IMR-90 (cell line): ENCODE data around the gene CCDC74A. TPM values are rescaled to one million over a fixed set of nuclear protein-coding genes. Genes with fewer than 3 reads are reported as not detected.

ENCODE experiments used
- ATAC-seq: fragments of 200-7000 bp; cut with Tn5 transposase; 2 replicates; pipeline ENCODE4 v1.9.1; 2020; ENCODE audit warnings: low read depth, mild to moderate bottlenecking, moderate library complexity
- BruUV-seq: library from RNA; stranded (reverse); fragments of 400-500 nt; replicated peaks from 2 replicates; lab custom pipeline; 2021; lab: Mats Ljungman, UMichigan
- CTCF ChIA-PET: fragments of 300-600 bp; formaldehyde crosslinking; extraction: SDS; loops from one replicate; lab custom pipeline; 2021; ENCODE audit warnings: antibody characterized with exemption; lab: Yijun Ruan, JAX
- POLR2A ChIA-PET: fragments of 300-600 bp; sonication (Branson Sonifier 250); formaldehyde crosslinking; loops from one replicate; lab custom pipeline; 2022; ENCODE audit warnings: antibody characterized with exemption; ENCODE audit not compliant: unreplicated experiment; lab: Charles Lee
- DNase-seq: peaks from one replicate; pipeline ENCODE4 v3.0.0; 2013
- H2AFZ ChIP-seq: replicated peaks from 2 replicates; pipeline ENCODE3; 2013; ENCODE audit warnings: low read length, mild to moderate bottlenecking; ENCODE audit not compliant: poor library complexity
- H2AK5ac ChIP-seq: 2 replicates; pipeline ENCODE4 v1.6.1; 2013; ENCODE audit warnings: low read depth, low read length, inconsistent platforms
- H2AK9ac ChIP-seq: replicated peaks from 2 replicates; pipeline ENCODE3; 2013; ENCODE audit warnings: mild to moderate bottlenecking, low read depth, low read length, moderate library complexity; ENCODE audit not compliant: poor library complexity
- H2BK120ac ChIP-seq: 2 replicates; pipeline ENCODE4 v1.6.1; 2013; ENCODE audit warnings: low read depth, low read length, inconsistent platforms
- H2BK15ac ChIP-seq: 3 replicates; pipeline ENCODE4 v1.6.1; 2013; ENCODE audit warnings: low read depth, low read length, inconsistent platforms
- H2BK20ac ChIP-seq: 2 replicates; pipeline ENCODE4 v1.6.1; 2013; ENCODE audit warnings: low read depth, mild to moderate bottlenecking, inconsistent platforms, low read length, moderate library complexity
- H2BK5ac ChIP-seq: 2 replicates; pipeline ENCODE4 v1.6.1; 2013; ENCODE audit warnings: mild to moderate bottlenecking, low read depth, low read length, inconsistent platforms; ENCODE audit not compliant: poor library complexity, severe bottlenecking
- H3K14ac ChIP-seq: replicated peaks from 2 replicates; pipeline ENCODE4 v1.6.1; 2013; ENCODE audit warnings: low read depth, low read length, inconsistent platforms
- H3K18ac ChIP-seq: 2 replicates; pipeline ENCODE4 v1.6.1; 2013; ENCODE audit warnings: low read depth, low read length, control low read depth
- H3K23ac ChIP-seq: 2 replicates; pipeline ENCODE4 v1.6.1; 2013; ENCODE audit warnings: low read depth, low read length, inconsistent platforms
- H3K27ac ChIP-seq: 2 replicates; pipeline ENCODE4 v1.5.1; 2013; ENCODE audit warnings: mild to moderate bottlenecking, control low read depth, low read length; ENCODE audit not compliant: insufficient read depth
- H3K27me3 ChIP-seq: 2 replicates; pipeline ENCODE4 v1.6.1; 2013; ENCODE audit warnings: low read length; ENCODE audit not compliant: control insufficient read depth, insufficient read depth
- H3K36me3 ChIP-seq: 2 replicates; pipeline ENCODE4 v1.6.1; 2013; ENCODE audit warnings: low read length, mixed read lengths; ENCODE audit not compliant: control insufficient read depth, insufficient read depth
- H3K4ac ChIP-seq: 2 replicates; pipeline ENCODE4 v1.6.1; 2013; ENCODE audit warnings: low read depth, low read length, inconsistent platforms
- H3K4me1 ChIP-seq: 2 replicates; pipeline ENCODE4 v1.6.1; 2013; ENCODE audit warnings: low read length, mixed read lengths; ENCODE audit not compliant: control insufficient read depth, insufficient read depth
- H3K4me2 ChIP-seq: 2 replicates; pipeline ENCODE4 v1.6.1; 2013; ENCODE audit warnings: low read depth, mild to moderate bottlenecking, control low read depth, low read length, moderate library complexity
- H3K4me3 ChIP-seq: 2 replicates; pipeline ENCODE4 v1.5.1; 2013; ENCODE audit warnings: low read depth, mild to moderate bottlenecking, control low read depth, low read length, moderate library complexity; ENCODE audit not compliant: insufficient read depth
- H3K56ac ChIP-seq: 2 replicates; pipeline ENCODE4 v1.6.1; 2013; ENCODE audit warnings: low read length, inconsistent platforms; ENCODE audit not compliant: insufficient read depth; ENCODE audit errors: extremely low read depth
- H3K79me1 ChIP-seq, 2 experiments: 2 replicates each; pipeline ENCODE4 v1.6.1; 2013; ENCODE audit warnings: low read length in 2 of 2, inconsistent platforms in 1 of 2, low read depth in 1 of 2
- H3K9ac ChIP-seq: 2 replicates; pipeline ENCODE4 v1.6.1; 2013; ENCODE audit warnings: low read depth, low read length, control low read depth
- H3K9me1 ChIP-seq: 2 replicates; pipeline ENCODE4 v1.6.1; 2013; ENCODE audit warnings: low read length, inconsistent platforms; ENCODE audit not compliant: insufficient read depth
- H3K9me3 ChIP-seq: 2 replicates; pipeline ENCODE4 v1.6.1; 2013; ENCODE audit warnings: low read length; ENCODE audit not compliant: control insufficient read depth, insufficient read depth
- H4K20me1 ChIP-seq: 2 replicates; pipeline ENCODE4 v1.6.1; 2013; ENCODE audit warnings: low read length, inconsistent platforms; ENCODE audit not compliant: insufficient read depth
- H4K5ac ChIP-seq: 2 replicates; pipeline ENCODE4 v1.6.1; 2013; ENCODE audit warnings: mild to moderate bottlenecking, low read depth, low read length, control low read depth
- H4K8ac ChIP-seq, 2 experiments: 2 replicates each; pipeline ENCODE4 v1.6.1; 2013; ENCODE audit warnings: low read depth in 2 of 2, low read length in 2 of 2, control low read depth in 1 of 2, inconsistent platforms in 1 of 2
- H4K91ac ChIP-seq: 2 replicates; pipeline ENCODE4 v1.6.1; 2013; ENCODE audit warnings: low read depth, low read length, inconsistent platforms; ENCODE audit not compliant: insufficient read depth
- BHLHE40 ChIP-seq: fragments of 150-350 bp; IDR thresholded peaks from 2 replicates; pipeline ENCODE4 v1.6.1; 2016; ENCODE audit warnings: mild to moderate bottlenecking, low read depth, low read length
- CHD1 ChIP-seq: IDR thresholded peaks from 2 replicates; pipeline ENCODE4 v1.6.1; 2012; ENCODE audit warnings: low read depth, low read length, improper control_type of control experiment
- CTCF ChIP-seq: conservative IDR thresholded peaks from 2 replicates; pipeline ENCODE4 v1.5.1; 2012; ENCODE audit warnings: mild to moderate bottlenecking, low read depth, low read length, improper control_type of control experiment
- MAFK ChIP-seq: IDR thresholded peaks from 2 replicates; pipeline ENCODE4 v1.6.1; 2012; ENCODE audit warnings: low read depth, low read length, improper control_type of control experiment
- MAZ ChIP-seq: IDR thresholded peaks from 2 replicates; pipeline ENCODE4 v1.6.1; 2012; ENCODE audit warnings: low read depth, mild to moderate bottlenecking, low read length, improper control_type of control experiment, moderate library complexity, borderline replicate concordance
- NFE2L2 ChIP-seq: fragments of 150-350 bp; IDR thresholded peaks from 2 replicates; pipeline ENCODE4 v1.6.1; 2016; ENCODE audit warnings: low read depth, mild to moderate bottlenecking, low read length
- RCOR1 ChIP-seq: IDR thresholded peaks from 2 replicates; pipeline ENCODE4 v1.6.1; 2012; ENCODE audit warnings: mild to moderate bottlenecking, low read length, improper control_type of control experiment; ENCODE audit not compliant: insufficient replicate concordance
- RFX5 ChIP-seq: IDR thresholded peaks from 2 replicates; pipeline ENCODE4 v1.8.0; 2012; ENCODE audit warnings: low read depth, mild to moderate bottlenecking, low read length, moderate library complexity
- SMC3 ChIP-seq: fragments of 150-350 bp; IDR thresholded peaks from 2 replicates; pipeline ENCODE4 v1.6.1; 2016; ENCODE audit warnings: low read depth, mild to moderate bottlenecking, antibody characterized with exemption, low read length, moderate library complexity
- USF2 ChIP-seq: fragments of 150-350 bp; IDR thresholded peaks from 2 replicates; pipeline ENCODE4 v1.6.1; 2017; ENCODE audit warnings: mild to moderate bottlenecking, antibody characterized with exemption, low read length, low read depth
- WGBS, 2 experiments: methylation state at CpG; one replicate each; pipeline versions ENCODE4 v1.1.5 to v1.1.7; 2013; ENCODE audit warnings: missing lambda C conversion rate in 2 of 2; ENCODE audit not compliant: insufficient read length in 1 of 2; ENCODE audit errors: extremely low coverage in 2 of 2; 5-methylcytosine and 5-hydroxymethylcytosine counted together
- dilution Hi-C: fragments of 300-500 bp; cut with HindIII; formaldehyde crosslinking; loops from one replicate; pipeline ENCODE4 v1.14.3; 2018; ENCODE audit warnings: low sequenced_read_pairs; ENCODE audit not compliant: unreplicated experiment
- in situ Hi-C: fragments of 300-500 bp; cut with MboI; formaldehyde crosslinking; loops from 3 replicates; pipeline ENCODE4 v1.14.3; 2019; ENCODE audit warnings: low sequenced_read_pairs, inconsistent platforms, mixed read lengths
- intact Hi-C: fragments of 100-400 bp; cut with micrococcal nuclease; formaldehyde crosslinking; loops from 2 replicates; pipeline ENCODE4 v1.10.0; 2022
- polyA plus RNA-seq, 3 experiments: library from polyadenylated mRNA; depleted of rRNA; stranded (reverse); fragments of >200 nt; gene quantifications; 2 replicates each; pipeline ENCODE4 v1.2.3, GENCODE V29; 2012; ENCODE audit warnings: low replicate concordance in 1 of 3
- total RNA-seq: library from RNA; depleted of rRNA; stranded (reverse); fragments of >200 nt; gene quantifications from 2 replicates; pipeline ENCODE4 v1.2.3, GENCODE V29; 2012

CCDC74A gene
- total and polyA plus RNA-seq, 2 of the 4 experiments (the other 2 are of a cell fraction): 3.8 to 11.9 TPM

GRCh38 chr2:131516011-131516410, 11.7 kb upstream of the CCDC74A start:
- Histone ChIP-seq H3K9me1 (no peaks in the 10 kb centered on the region), H3K9ac (no peak overlapping the region), H4K5ac (no peak overlapping the region), H3K4me3 (no peak overlapping the region), H3K4ac (no peak overlapping the region), H2BK5ac (no peak overlapping the region), H2AFZ (no peak overlapping the region), H3K4me2 (no peak overlapping the region), H2AK5ac (no peak overlapping the region), H3K36me3 (peaks cover 30% of the 10 kb centered on the region), H4K20me1 (no peaks in the 10 kb centered on the region), H3K56ac (no peak overlapping the region), H2AK9ac (no peak overlapping the region), H3K79me1 (no peaks in the 10 kb centered on the region), H3K4me1 (no peaks in the 10 kb centered on the region), H2BK120ac (no peak overlapping the region), H3K18ac (no peak overlapping the region), H2BK15ac (no peak overlapping the region), H3K9me3 (no peaks in the 10 kb centered on the region), H2BK20ac (no peak overlapping the region), H3K27me3 (no peaks in the 10 kb centered on the region), H3K23ac (no peak overlapping the region), H4K8ac (no peak overlapping the region), H3K27ac (no peak overlapping the region), H4K91ac (no peak overlapping the region), H3K14ac (no peak overlapping the region)
- CTCF ChIA-PET: no interaction called here
- TF ChIP-seq RCOR1 (no peak), SMC3 (no peak), MAFK (no peak), CTCF (no peak), USF2 (no peak), RFX5 (no peak), MAZ (no peak), CHD1 (no peak), NFE2L2 (no peak), BHLHE40 (no peak)
- DNase-seq: no peak
- intact Hi-C loops (no loop called here), in situ Hi-C loops (loop anchor here (25.0 kb wide), 2 partner anchors 404 to 1354 kb away; partner anchors contain the start of gene PLEKHB2), dilution Hi-C loops (no loop called here)
- POLR2A ChIA-PET: no interaction called here
- WGBS, 2 experiments: 100% methylated on average over 1 of the region's 10 CpGs; no CpG with 5 or more reads in 1 of the 2 experiments
- no peak for ATAC-seq
- BruUV-seq: no TSS peak
